H9 (cell line): ENCODE data around the gene PDXK. TPM values are rescaled to one million over a fixed set of nuclear protein-coding genes. Genes with fewer than 3 reads are reported as not detected.

Experiments
- DNase-seq: peaks from one replicate; pipeline ENCODE4 v3.0.0-alpha.2; 2017
- H2AFZ ChIP-seq: one replicate; pipeline ENCODE4 v1.6.1; 2013; ENCODE audit warnings: mild to moderate bottlenecking, low read length, control low read depth, moderate library complexity
- H2AK5ac ChIP-seq: 2 replicates; pipeline ENCODE4 v1.6.1; 2013; ENCODE audit warnings: low read length, control low read depth, mixed read lengths; ENCODE audit not compliant: insufficient read length
- H2BK120ac ChIP-seq: one replicate; pipeline ENCODE4 v1.6.1; 2013; ENCODE audit warnings: low read depth, mild to moderate bottlenecking, low read length, control low read depth, inconsistent platforms; ENCODE audit not compliant: poor library complexity, severe bottlenecking
- H2BK12ac ChIP-seq: 2 replicates; pipeline ENCODE4 v1.6.1; 2013; ENCODE audit warnings: low read length, control low read depth, mixed read lengths, low read depth; ENCODE audit not compliant: insufficient read length
- H2BK15ac ChIP-seq: 2 replicates; pipeline ENCODE4 v1.6.1; 2013; ENCODE audit warnings: low read depth, low read length, control low read depth
- H2BK20ac ChIP-seq: one replicate; pipeline ENCODE4 v1.6.1; 2013; ENCODE audit warnings: low read depth, mild to moderate bottlenecking, low read length, control low read depth, inconsistent platforms; ENCODE audit not compliant: poor library complexity, severe bottlenecking
- H2BK5ac ChIP-seq: 2 replicates; pipeline ENCODE4 v1.6.1; 2013; ENCODE audit warnings: low read length, control low read depth, mixed read lengths; ENCODE audit not compliant: insufficient read length
- H3K14ac ChIP-seq: 2 replicates; pipeline ENCODE4 v1.6.1; 2013; ENCODE audit warnings: low read length, control low read depth; ENCODE audit not compliant: insufficient read depth
- H3K18ac ChIP-seq: 2 replicates; pipeline ENCODE4 v1.6.1; 2013; ENCODE audit warnings: low read depth, mild to moderate bottlenecking, mixed read lengths, low read length, control low read depth; ENCODE audit not compliant: insufficient read length
- H3K23ac ChIP-seq: 2 replicates; pipeline ENCODE4 v1.6.1; 2013; ENCODE audit warnings: low read length, control low read depth, mixed read lengths, low read depth; ENCODE audit not compliant: insufficient read length
- H3K23me2 ChIP-seq: 2 replicates; pipeline ENCODE4 v1.6.1; 2013; ENCODE audit warnings: low read depth, mild to moderate bottlenecking, mixed read lengths, low read length, control low read depth; ENCODE audit not compliant: insufficient read length, poor library complexity, severe bottlenecking
- H3K27ac ChIP-seq: 2 replicates; pipeline ENCODE4 v1.5.1; 2013; ENCODE audit warnings: low read length, control low read depth, mixed read lengths, low read depth; ENCODE audit not compliant: insufficient read length
- H3K27me3 ChIP-seq: 2 replicates; pipeline ENCODE4 v1.6.1; 2013; ENCODE audit warnings: low read length, control low read depth, inconsistent platforms; ENCODE audit not compliant: insufficient read depth
- H3K4ac ChIP-seq: 2 replicates; pipeline ENCODE4 v1.6.1; 2013; ENCODE audit warnings: low read depth, mild to moderate bottlenecking, control low read depth, inconsistent platforms, low read length, moderate library complexity
- H3K4me1 ChIP-seq: 2 replicates; pipeline ENCODE4 v1.6.1; 2013; ENCODE audit warnings: low read length, control low read depth, inconsistent platforms; ENCODE audit not compliant: insufficient read depth
- H3K4me2 ChIP-seq: 2 replicates; pipeline ENCODE4 v1.6.1; 2013; ENCODE audit warnings: low read length, control low read depth, mixed read lengths; ENCODE audit not compliant: insufficient read length, insufficient read depth
- H3K56ac ChIP-seq: 2 replicates; pipeline ENCODE4 v1.6.1; 2013; ENCODE audit warnings: low read depth, mild to moderate bottlenecking, mixed read lengths, low read length, control low read depth; ENCODE audit not compliant: insufficient read length
- H3K79me1 ChIP-seq: 2 replicates; pipeline ENCODE4 v1.6.1; 2013; ENCODE audit warnings: low read depth, mild to moderate bottlenecking, moderate library complexity, low read length, control low read depth, inconsistent platforms; ENCODE audit not compliant: insufficient read depth, poor library complexity, severe bottlenecking
- H3K79me2 ChIP-seq: 2 replicates; pipeline ENCODE4 v1.6.1; 2013; ENCODE audit warnings: low read length, control low read depth, inconsistent platforms; ENCODE audit not compliant: insufficient read depth
- H3K9ac ChIP-seq: 2 replicates; pipeline ENCODE4 v1.6.1; 2013; ENCODE audit warnings: low read length, control low read depth, mixed read lengths; ENCODE audit not compliant: insufficient read length; ENCODE audit errors: extremely low read depth
- H3K9me3 ChIP-seq: one replicate; pipeline ENCODE4 v1.6.1; 2013; ENCODE audit warnings: low read depth, low read length, inconsistent platforms; ENCODE audit not compliant: control insufficient read depth
- H3T11ph ChIP-seq: one replicate; pipeline ENCODE4 v1.6.1; 2013; ENCODE audit warnings: mild to moderate bottlenecking, low read length, control low read depth, inconsistent platforms
- H4K20me1 ChIP-seq: one replicate; pipeline ENCODE4 v1.6.1; 2013; ENCODE audit not compliant: control insufficient read depth, insufficient read length, insufficient read depth
- H4K5ac ChIP-seq: 2 replicates; pipeline ENCODE4 v1.6.1; 2013; ENCODE audit warnings: low read depth, mild to moderate bottlenecking, mixed read lengths, low read length, control low read depth; ENCODE audit not compliant: insufficient read length
- H4K8ac ChIP-seq: replicated peaks from 2 replicates; pipeline ENCODE4 v1.6.1; 2013; ENCODE audit warnings: low read length, control low read depth, mixed read lengths, low read depth; ENCODE audit not compliant: insufficient read length
- H4K91ac ChIP-seq: 2 replicates; pipeline ENCODE4 v1.6.1; 2013; ENCODE audit warnings: low read depth, mild to moderate bottlenecking, moderate library complexity, mixed read lengths, low read length, control low read depth; ENCODE audit not compliant: insufficient read length
- H3K27ac Mint-ChIP-seq, 3 experiments: 2 replicates in 2 of 3; 3 replicates in 1 of 3; pipeline ENCODE4 v1.8.0; 2020 to 2021; ENCODE audit warnings: mixed read lengths in 3 of 3, mild to moderate bottlenecking in 1 of 3, moderate library complexity in 1 of 3
- H3K27me3 Mint-ChIP-seq: 2 replicates; pipeline ENCODE4 v1.8.0; 2021; ENCODE audit warnings: low read depth, mild to moderate bottlenecking, moderate library complexity, mixed read lengths
- H3K36me3 Mint-ChIP-seq, 3 experiments: 2 replicates in 2 of 3; 3 replicates in 1 of 3; pipeline ENCODE4 v1.8.0; 2020 to 2021; ENCODE audit warnings: low read depth in 3 of 3, mixed read lengths in 3 of 3; ENCODE audit not compliant: insufficient read depth in 1 of 3
- H3K4me1 Mint-ChIP-seq, 2 experiments: 2 replicates each; pipeline ENCODE4 v1.8.0; 2020; ENCODE audit warnings: mixed read lengths in 2 of 2
- H3K4me3 Mint-ChIP-seq, 2 experiments: 2 replicates in 1 of 2; 3 replicates in 1 of 2; pipeline ENCODE4 v1.8.0; 2020 to 2021; ENCODE audit warnings: mild to moderate bottlenecking in 2 of 2, mixed read lengths in 2 of 2, moderate library complexity in 1 of 2
- H3K9me3 Mint-ChIP-seq, 2 experiments: 2 replicates in 1 of 2; 3 replicates in 1 of 2; pipeline ENCODE4 v1.8.0; 2020; ENCODE audit warnings: mild to moderate bottlenecking in 2 of 2, mixed read lengths in 2 of 2, moderate library complexity in 1 of 2
- CTCF ChIP-seq: fragments of 200-600 bp; sonication (generic); conservative IDR thresholded peaks from 3 replicates; pipeline ENCODE4 v1.8.0; 2021; ENCODE audit warnings: antibody characterized with exemption, mild to moderate bottlenecking
- WGBS: extraction: QIAGEN DNeasy Blood & Tissue Kit; methylation state at CpG from one replicate; pipeline ENCODE4 v1.1.7; 2013; ENCODE audit warnings: missing lambda C conversion rate, low lambda C conversion rate, mixed read lengths; ENCODE audit not compliant: insufficient read length; ENCODE audit errors: extremely low coverage; 5-methylcytosine and 5-hydroxymethylcytosine counted together
- total RNA-seq: library from RNA; stranded (reverse); gene quantifications from 2 replicates; pipeline ENCODE4 v1.2.1, GENCODE V29; 2021

Gene PDXK
- total RNA-seq, 1 experiment from 2014 or later = 109 TPM

DNA sequence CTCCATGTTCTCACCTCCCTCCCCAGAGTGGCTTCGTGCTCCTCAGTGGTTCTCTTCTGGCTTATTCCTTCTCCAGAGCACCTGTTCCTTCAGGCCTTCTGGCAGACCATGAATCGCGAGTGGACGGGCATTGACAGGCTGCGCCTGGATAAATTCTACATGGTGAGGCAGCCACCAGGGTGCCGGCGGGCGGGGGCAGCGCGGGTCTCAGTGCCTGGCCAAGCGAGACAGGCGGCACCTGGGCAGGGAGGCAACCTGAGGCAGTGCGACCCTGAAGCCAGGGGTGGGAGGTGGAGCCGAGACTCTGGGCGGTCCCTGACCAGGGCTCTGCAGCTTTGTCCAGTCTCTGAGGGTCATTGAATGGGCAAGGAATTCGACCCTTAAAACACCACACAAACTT is 74.3 kb downstream of the PDXK start:
- Histone ChIP-seq H3K4ac (no peak overlapping the region), H2AFZ (no peak overlapping the region), H3K4me1 (no peaks in the 10 kb centered on the region), H4K20me1 (no peaks in the 10 kb centered on the region), H3K4me2 (no peak overlapping the region), H3K18ac (no peak overlapping the region), H2BK5ac (no peak overlapping the region), H4K91ac (no peak overlapping the region), H3K27ac (no peak overlapping the region), H3K9ac (no peak overlapping the region), H3K56ac (no peak overlapping the region), H3K27me3 (no peaks in the 10 kb centered on the region), H3K79me1 (peaks cover 4% of the 10 kb centered on the region), H3K23ac (no peak overlapping the region), H3T11ph (no peak overlapping the region), H3K14ac (no peak overlapping the region), H2BK120ac (no peak overlapping the region), H4K8ac (no peak overlapping the region), H2BK15ac (no peak overlapping the region), H3K9me3 (no peaks in the 10 kb centered on the region), H4K5ac (no peak overlapping the region), H3K23me2 (peaks cover 9% of the 10 kb centered on the region), H2BK12ac (no peak overlapping the region), H3K79me2 (peaks cover 14% of the 10 kb centered on the region; the same call in 1 of the 2 replicates), H2BK20ac (no peak overlapping the region), H2AK5ac (no peak overlapping the region)
- WGBS = no CpG with 5 or more reads among the region's 16 CpGs
- no peak for DNase-seq
- peaks cover 3% of the 10 kb centered on the region in 2 experiments; a peak in 2 of 5 replicates for H3K9me3 Mint-ChIP-seq
- H3K4me1 Mint-ChIP-seq = peaks cover 3 to 11% of the 10 kb centered on the region in 2 experiments
- no peak for TF ChIP-seq CTCF
- peaks cover 57 to 82% (median 76%) of the 10 kb centered on the region in 3 experiments for H3K36me3 Mint-ChIP-seq
- no peak overlapping the region for H3K27ac Mint-ChIP-seq
- no peak overlapping the region for H3K4me3 Mint-ChIP-seq
- no peaks in the 10 kb centered on the region for H3K27me3 Mint-ChIP-seq
